ENCODE results near the gene CDCA4.

Gene CDCA4

DNA sequence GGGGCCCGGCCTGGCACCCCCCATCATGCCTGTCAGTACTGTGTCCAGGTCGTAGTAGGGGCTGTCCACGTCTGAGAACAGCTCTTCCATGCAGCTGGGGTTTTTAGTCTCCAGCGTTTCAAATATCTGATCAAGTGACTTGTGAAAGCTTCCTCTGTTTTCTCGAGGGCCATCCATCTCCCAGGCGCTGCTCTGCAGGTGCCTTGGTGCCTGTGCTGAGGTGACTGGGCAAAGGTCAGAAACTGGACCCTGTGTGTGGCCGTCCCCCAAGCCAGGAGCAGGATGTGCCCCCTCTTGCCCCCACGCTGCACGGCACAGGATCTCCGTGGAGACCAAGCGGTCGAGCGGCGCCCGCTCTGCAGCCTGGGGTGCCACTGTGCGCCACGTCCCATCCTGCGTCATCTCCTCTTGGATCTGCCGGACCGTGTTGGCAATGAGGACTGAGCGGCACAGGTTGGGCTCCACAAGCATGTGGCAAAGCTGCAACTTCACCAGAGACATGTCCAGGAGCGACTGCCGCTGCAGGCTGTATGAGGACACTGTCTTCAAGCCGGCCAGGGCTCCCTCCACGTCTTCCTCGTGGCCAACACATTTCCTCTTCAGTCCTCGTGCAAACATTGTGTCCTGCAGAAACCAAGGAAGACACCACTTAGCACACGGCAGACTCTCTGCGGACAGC lies 9.4 kb downstream of the CDCA4 start:
- no peak for ATAC-seq (ENCODE audit: insufficient read depth, low read depth)
- peaks cover 95% of the 10 kb centered on the region for H3K79me2 ChIP-seq (ENCODE audit: insufficient read depth, low read length)
- H3K27me3 ChIP-seq (ENCODE audit: insufficient read depth, low read length, poor library complexity): no peaks in the 10 kb centered on the region
- H3K36me3 ChIP-seq (ENCODE audit: insufficient read depth, low read length): peaks cover 91% of the 10 kb centered on the region
- H3K4me2 ChIP-seq (ENCODE audit: insufficient read depth, low read length): no peak overlapping the region
- no peak for DNase-seq
- H3K4me3 ChIP-seq (ENCODE audit: low read depth in 1 of 2, low read length in 2 of 2): no peak overlapping the region
- no peak overlapping the region for H3K9ac ChIP-seq (ENCODE audit: low read depth, low read length)
- H3K9me3 ChIP-seq (ENCODE audit: insufficient read depth, low read length, severe bottlenecking): no peaks in the 10 kb centered on the region
- TF ChIP-seq EZH2 (IDR thresholded peaks at IDR 0.05; ENCODE audit: borderline replicate concordance, low read depth, low read length, severe bottlenecking): no peak
- TF ChIP-seq, protein P1, sequence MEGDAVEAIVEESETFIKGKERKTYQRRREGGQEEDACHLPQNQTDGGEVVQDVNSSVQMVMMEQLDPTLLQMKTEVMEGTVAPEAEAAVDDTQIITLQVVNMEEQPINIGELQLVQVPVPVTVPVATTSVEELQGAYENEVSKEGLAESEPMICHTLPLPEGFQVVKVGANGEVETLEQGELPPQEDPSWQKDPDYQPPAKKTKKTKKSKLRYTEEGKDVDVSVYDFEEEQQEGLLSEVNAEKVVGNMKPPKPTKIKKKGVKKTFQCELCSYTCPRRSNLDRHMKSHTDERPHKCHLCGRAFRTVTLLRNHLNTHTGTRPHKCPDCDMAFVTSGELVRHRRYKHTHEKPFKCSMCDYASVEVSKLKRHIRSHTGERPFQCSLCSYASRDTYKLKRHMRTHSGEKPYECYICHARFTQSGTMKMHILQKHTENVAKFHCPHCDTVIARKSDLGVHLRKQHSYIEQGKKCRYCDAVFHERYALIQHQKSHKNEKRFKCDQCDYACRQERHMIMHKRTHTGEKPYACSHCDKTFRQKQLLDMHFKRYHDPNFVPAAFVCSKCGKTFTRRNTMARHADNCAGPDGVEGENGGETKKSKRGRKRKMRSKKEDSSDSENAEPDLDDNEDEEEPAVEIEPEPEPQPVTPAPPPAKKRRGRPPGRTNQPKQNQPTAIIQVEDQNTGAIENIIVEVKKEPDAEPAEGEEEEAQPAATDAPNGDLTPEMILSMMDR (IDR thresholded peaks at IDR 0.05; ENCODE audit: borderline replicate concordance, extremely low read depth, low read length, poor library complexity, severe bottlenecking): no peak
- H4K20me1 ChIP-seq (ENCODE audit: insufficient read depth, low read length): peaks cover 95% of the 10 kb centered on the region
- peaks cover 12% of the 10 kb centered on the region for H3K4me1 ChIP-seq (ENCODE audit: insufficient read depth, low read length)
- H3K27ac ChIP-seq (ENCODE audit: low read length): no peak overlapping the region
- no peak overlapping the region for H2AFZ ChIP-seq (ENCODE audit: low read depth, low read length)

DNA sequence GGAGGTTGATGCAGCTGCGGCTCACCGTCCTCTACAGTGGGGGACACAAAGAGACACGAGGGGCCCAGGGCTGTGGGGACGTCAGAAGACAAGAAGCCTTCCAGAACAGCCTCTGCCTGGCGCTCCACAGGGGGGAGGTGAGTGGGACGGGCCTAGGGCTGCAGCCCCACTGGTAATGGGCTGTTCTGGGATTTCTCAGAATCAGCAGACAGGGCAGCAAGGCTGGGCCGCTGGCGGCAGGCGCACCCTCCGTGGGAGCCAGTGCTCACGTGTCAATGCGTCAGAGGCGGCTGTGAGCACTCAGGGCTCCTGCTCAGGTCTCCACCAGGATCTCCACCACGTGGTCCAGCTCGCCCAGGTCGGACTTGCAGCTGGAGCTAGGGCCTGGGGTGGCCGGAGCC lies 10.0 kb downstream of the CDCA4 start:
- H3K4me1 ChIP-seq (ENCODE audit: insufficient read depth, low read length): peaks cover 6% of the 10 kb centered on the region
- H3K9me3 ChIP-seq (ENCODE audit: insufficient read depth, low read length, severe bottlenecking): no peaks in the 10 kb centered on the region
- ATAC-seq (ENCODE audit: insufficient read depth, low read depth) (no peak), DNase-seq (no peak)
- H3K4me2 ChIP-seq (ENCODE audit: insufficient read depth, low read length): no peak overlapping the region
- peaks cover 91% of the 10 kb centered on the region for H3K36me3 ChIP-seq (ENCODE audit: insufficient read depth, low read length)
- peaks cover 95% of the 10 kb centered on the region for H4K20me1 ChIP-seq (ENCODE audit: insufficient read depth, low read length)
- no peak overlapping the region for H2AFZ ChIP-seq (ENCODE audit: low read depth, low read length)
- TF ChIP-seq, protein P1 (IDR thresholded peaks at IDR 0.05; ENCODE audit: borderline replicate concordance, extremely low read depth, low read length, poor library complexity, severe bottlenecking): no peak
- no peak for TF ChIP-seq EZH2 (IDR thresholded peaks at IDR 0.05; ENCODE audit: borderline replicate concordance, low read depth, low read length, severe bottlenecking)
- no peak overlapping the region for H3K9ac ChIP-seq (ENCODE audit: low read depth, low read length)
- H3K27ac ChIP-seq (ENCODE audit: low read length): no peak overlapping the region
- H3K4me3 ChIP-seq (ENCODE audit: low read depth in 1 of 2, low read length in 2 of 2): no peak overlapping the region
- H3K79me2 ChIP-seq (ENCODE audit: insufficient read depth, low read length): peaks cover 90% of the 10 kb centered on the region
- H3K27me3 ChIP-seq (ENCODE audit: insufficient read depth, low read length, poor library complexity): no peaks in the 10 kb centered on the region

DNA sequence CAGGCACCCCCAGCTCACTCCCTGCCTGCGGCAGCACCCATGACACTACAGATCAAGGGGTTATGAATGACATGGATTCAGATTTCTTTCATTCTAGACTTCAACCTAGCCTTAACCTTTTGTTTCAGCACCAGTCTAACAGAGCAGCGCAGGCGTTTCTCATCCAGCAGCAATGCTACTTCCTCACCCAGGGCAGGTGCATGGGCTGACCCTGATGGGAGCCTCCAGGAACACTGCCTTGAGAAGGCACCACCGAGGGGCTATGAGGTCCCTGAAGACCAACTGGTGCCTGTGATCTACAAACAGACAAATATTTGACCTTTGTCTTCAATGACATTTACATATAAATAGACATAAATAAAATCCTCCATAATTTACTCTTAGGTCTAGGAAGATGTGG lies 10.8 kb downstream of the CDCA4 start:
- H3K4me3 ChIP-seq (ENCODE audit: low read depth in 1 of 2, low read length in 2 of 2): no peak overlapping the region
- H3K27me3 ChIP-seq (ENCODE audit: insufficient read depth, low read length, poor library complexity): no peaks in the 10 kb centered on the region
- H3K9ac ChIP-seq (ENCODE audit: low read depth, low read length): no peak overlapping the region
- peaks cover 95% of the 10 kb centered on the region for H4K20me1 ChIP-seq (ENCODE audit: insufficient read depth, low read length)
- no peak overlapping the region for H2AFZ ChIP-seq (ENCODE audit: low read depth, low read length)
- ATAC-seq (ENCODE audit: insufficient read depth, low read depth): no peak
- peaks cover 87% of the 10 kb centered on the region for H3K36me3 ChIP-seq (ENCODE audit: insufficient read depth, low read length)
- no peaks in the 10 kb centered on the region for H3K9me3 ChIP-seq (ENCODE audit: insufficient read depth, low read length, severe bottlenecking)
- H3K4me1 ChIP-seq (ENCODE audit: insufficient read depth, low read length): peaks cover 1% of the 10 kb centered on the region; the same call in 1 of the 2 replicates
- H3K27ac ChIP-seq (ENCODE audit: low read length): no peak overlapping the region
- H3K4me2 ChIP-seq (ENCODE audit: insufficient read depth, low read length): no peak overlapping the region
- peaks cover 82% of the 10 kb centered on the region for H3K79me2 ChIP-seq (ENCODE audit: insufficient read depth, low read length)
- TF ChIP-seq, protein P1 (IDR thresholded peaks at IDR 0.05; ENCODE audit: borderline replicate concordance, extremely low read depth, low read length, poor library complexity, severe bottlenecking): no peak
- no peak for TF ChIP-seq EZH2 (IDR thresholded peaks at IDR 0.05; ENCODE audit: borderline replicate concordance, low read depth, low read length, severe bottlenecking)
- DNase-seq: no peak
